Neural cell (in vitro differentiated cells): Measurements from ENCODE around the gene TRIM43.
"Not testable (repeated sequence)": the region's sequence is repeated elsewhere in the genome, so short reads cannot be mapped to it uniquely, and the experiment has no call there.

ENCODE experiments used
- CTCF ChIP-seq: fragments of 450-650 bp; IDR thresholded peaks from 2 replicates; pipeline ENCODE4 v1.5.1; 2014; ENCODE audit warnings: antibody characterized with exemption, mild to moderate bottlenecking, moderate library complexity; ENCODE audit not compliant: poor library complexity, severe bottlenecking
- EP300 ChIP-seq: fragments of 450-650 bp; conservative IDR thresholded peaks from 2 replicates; pipeline ENCODE4 v1.6.1; 2014; ENCODE audit warnings: antibody characterized with exemption, mild to moderate bottlenecking, moderate library complexity; ENCODE audit not compliant: poor library complexity, severe bottlenecking
- EZH2 ChIP-seq: fragments of 200-600, 300-800 bp; shearing (Covaris generic), sonication (generic); IDR thresholded peaks from 2 replicates; pipeline ENCODE4 v1.6.1; 2014; ENCODE audit warnings: antibody characterized with exemption, low read length, borderline replicate concordance, mild to moderate bottlenecking; ENCODE audit not compliant: insufficient read depth, poor library complexity, severe bottlenecking
- MXI1 ChIP-seq: fragments of 450-650 bp; conservative IDR thresholded peaks from 2 replicates; pipeline ENCODE4 v1.6.1; 2014; ENCODE audit warnings: antibody characterized with exemption, mild to moderate bottlenecking; ENCODE audit not compliant: poor library complexity, severe bottlenecking
- POLR2AphosphoS5 ChIP-seq: IDR thresholded peaks from 2 replicates; pipeline ENCODE4 v1.6.1; 2012
- RAD21 ChIP-seq: fragments of 450-650 bp; conservative IDR thresholded peaks from 2 replicates; pipeline ENCODE4 v1.6.1; 2014; ENCODE audit warnings: antibody characterized with exemption, mild to moderate bottlenecking, moderate library complexity
- SMC3 ChIP-seq: fragments of 450-650 bp; conservative IDR thresholded peaks from 2 replicates; pipeline ENCODE4 v1.6.1; 2014; ENCODE audit warnings: antibody characterized with exemption, mild to moderate bottlenecking, moderate library complexity; ENCODE audit not compliant: poor library complexity
- TAF1 ChIP-seq: IDR thresholded peaks from 2 replicates; pipeline ENCODE4 v1.6.1; 2012; ENCODE audit warnings: low read depth
- TF ChIP-seq, protein P1 (sequence below): IDR thresholded peaks from 2 replicates; pipeline ENCODE4 v1.6.1; 2012; ENCODE audit warnings: borderline replicate concordance

- TF ChIP-seq TAF1, POLR2AphosphoS5, CTCF, RAD21, SMC3, EP300, EZH2, MXI1: not testable (repeated sequence)
- TF ChIP-seq, protein P1, sequence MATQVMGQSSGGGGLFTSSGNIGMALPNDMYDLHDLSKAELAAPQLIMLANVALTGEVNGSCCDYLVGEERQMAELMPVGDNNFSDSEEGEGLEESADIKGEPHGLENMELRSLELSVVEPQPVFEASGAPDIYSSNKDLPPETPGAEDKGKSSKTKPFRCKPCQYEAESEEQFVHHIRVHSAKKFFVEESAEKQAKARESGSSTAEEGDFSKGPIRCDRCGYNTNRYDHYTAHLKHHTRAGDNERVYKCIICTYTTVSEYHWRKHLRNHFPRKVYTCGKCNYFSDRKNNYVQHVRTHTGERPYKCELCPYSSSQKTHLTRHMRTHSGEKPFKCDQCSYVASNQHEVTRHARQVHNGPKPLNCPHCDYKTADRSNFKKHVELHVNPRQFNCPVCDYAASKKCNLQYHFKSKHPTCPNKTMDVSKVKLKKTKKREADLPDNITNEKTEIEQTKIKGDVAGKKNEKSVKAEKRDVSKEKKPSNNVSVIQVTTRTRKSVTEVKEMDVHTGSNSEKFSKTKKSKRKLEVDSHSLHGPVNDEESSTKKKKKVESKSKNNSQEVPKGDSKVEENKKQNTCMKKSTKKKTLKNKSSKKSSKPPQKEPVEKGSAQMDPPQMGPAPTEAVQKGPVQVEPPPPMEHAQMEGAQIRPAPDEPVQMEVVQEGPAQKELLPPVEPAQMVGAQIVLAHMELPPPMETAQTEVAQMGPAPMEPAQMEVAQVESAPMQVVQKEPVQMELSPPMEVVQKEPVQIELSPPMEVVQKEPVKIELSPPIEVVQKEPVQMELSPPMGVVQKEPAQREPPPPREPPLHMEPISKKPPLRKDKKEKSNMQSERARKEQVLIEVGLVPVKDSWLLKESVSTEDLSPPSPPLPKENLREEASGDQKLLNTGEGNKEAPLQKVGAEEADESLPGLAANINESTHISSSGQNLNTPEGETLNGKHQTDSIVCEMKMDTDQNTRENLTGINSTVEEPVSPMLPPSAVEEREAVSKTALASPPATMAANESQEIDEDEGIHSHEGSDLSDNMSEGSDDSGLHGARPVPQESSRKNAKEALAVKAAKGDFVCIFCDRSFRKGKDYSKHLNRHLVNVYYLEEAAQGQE = not testable (repeated sequence)
Observed at GRCh38 chr2:95642951-95643350, 51.1 kb downstream of the TRIM43 start.
